Measurements from ENCODE around the gene TMEM273.

Gene TMEM273

GRCh38 chr10:49140304-49141177, 47.6 kb downstream of the TMEM273 start:
- Histone ChIP-seq H3K36me3 (ENCODE audit: insufficient read depth, low read length) (no peaks in the 10 kb centered on the region), H3K27ac (ENCODE audit: low read depth, low read length) (peak overlapping the region; percentile 92), H3K4me3 (ENCODE audit: low read depth, low read length) (peak overlapping the region; percentile 39; the same call in 1 of the 2 replicates), H3K79me2 (ENCODE audit: control insufficient read depth, insufficient read depth, low read length, unreplicated experiment) (no peaks in the 10 kb centered on the region), H2AFZ (ENCODE audit: low read length, unreplicated experiment) (peak overlapping the region; percentile 73), H3K27me3 (ENCODE audit: insufficient read depth, low read length) (peaks cover 8% of the 10 kb centered on the region; the same call in 1 of the 2 replicates), H3K4me1 (ENCODE audit: control insufficient read depth, insufficient read depth, low read length, unreplicated experiment) (peaks cover 29% of the 10 kb centered on the region)

- H3K4me1 ChIP-seq (ENCODE audit: control insufficient read depth, insufficient read depth, low read length, unreplicated experiment) = peaks cover 29% of the 10 kb centered on the region
- H3K4me3 ChIP-seq (ENCODE audit: low read depth, low read length) = no peak overlapping the region; the same call in 1 of the 2 replicates
- H3K27me3 ChIP-seq (ENCODE audit: insufficient read depth, low read length) = peaks cover 12% of the 10 kb centered on the region; the same call in 1 of the 2 replicates
- no peaks in the 10 kb centered on the region for H3K79me2 ChIP-seq (ENCODE audit: control insufficient read depth, insufficient read depth, low read length, unreplicated experiment)
- peak overlapping the region; percentile 92 for H3K27ac ChIP-seq (ENCODE audit: low read depth, low read length)
- peak overlapping the region; percentile 73 for H2AFZ ChIP-seq (ENCODE audit: low read length, unreplicated experiment)
- H3K36me3 ChIP-seq (ENCODE audit: insufficient read depth, low read length) = no peaks in the 10 kb centered on the region
Observed at GRCh38 chr10:49139846-49140195, 48.4 kb downstream of the TMEM273 start.

GRCh38 chr10:49139028-49139845, 49.0 kb downstream of the TMEM273 start:
- peak overlapping the region; percentile 13 for H2AFZ ChIP-seq (ENCODE audit: low read length, unreplicated experiment)
- H3K27ac ChIP-seq (ENCODE audit: low read depth, low read length) = peak overlapping the region; percentile 92
- H3K79me2 ChIP-seq (ENCODE audit: control insufficient read depth, insufficient read depth, low read length, unreplicated experiment) = no peaks in the 10 kb centered on the region
- H3K36me3 ChIP-seq (ENCODE audit: insufficient read depth, low read length) = no peaks in the 10 kb centered on the region
- H3K4me3 ChIP-seq (ENCODE audit: low read depth, low read length) = peak overlapping the region; percentile 6; the same call in 1 of the 2 replicates
- H3K4me1 ChIP-seq (ENCODE audit: control insufficient read depth, insufficient read depth, low read length, unreplicated experiment) = peaks cover 29% of the 10 kb centered on the region
- H3K27me3 ChIP-seq (ENCODE audit: insufficient read depth, low read length) = peaks cover 12% of the 10 kb centered on the region; the same call in 1 of the 2 replicates

- H2AFZ ChIP-seq (ENCODE audit: low read length, unreplicated experiment) = peak overlapping the region; percentile 13
Observed at GRCh38 chr10:49138361-49138891, 49.8 kb downstream of the TMEM273 start.

GRCh38 chr10:49136525-49136924, 51.7 kb downstream of the TMEM273 start:
- H2AFZ ChIP-seq (ENCODE audit: low read length, unreplicated experiment) = no peak overlapping the region
- peaks cover 29% of the 10 kb centered on the region for H3K4me1 ChIP-seq (ENCODE audit: control insufficient read depth, insufficient read depth, low read length, unreplicated experiment)
- no peak overlapping the region for H3K4me3 ChIP-seq (ENCODE audit: low read depth, low read length)
- H3K27ac ChIP-seq (ENCODE audit: low read depth, low read length) = no peak overlapping the region
- H3K36me3 ChIP-seq (ENCODE audit: insufficient read depth, low read length) = no peaks in the 10 kb centered on the region
- no peaks in the 10 kb centered on the region for H3K79me2 ChIP-seq (ENCODE audit: control insufficient read depth, insufficient read depth, low read length, unreplicated experiment)
- H3K27me3 ChIP-seq (ENCODE audit: insufficient read depth, low read length) = peaks cover 25% of the 10 kb centered on the region; the same call in 1 of the 2 replicates

More at GRCh38 chr10:49138361-49138891, 49.8 kb downstream of the TMEM273 start:
- Histone ChIP-seq H3K27ac (ENCODE audit: low read depth, low read length) (peak overlapping the region; percentile 92), H3K36me3 (ENCODE audit: insufficient read depth, low read length) (no peaks in the 10 kb centered on the region), H3K79me2 (ENCODE audit: control insufficient read depth, insufficient read depth, low read length, unreplicated experiment) (no peaks in the 10 kb centered on the region), H3K27me3 (ENCODE audit: insufficient read depth, low read length) (peaks cover 17% of the 10 kb centered on the region; the same call in 1 of the 2 replicates), H3K4me3 (ENCODE audit: low read depth, low read length) (no peak overlapping the region), H3K4me1 (ENCODE audit: control insufficient read depth, insufficient read depth, low read length, unreplicated experiment) (peaks cover 29% of the 10 kb centered on the region)

GRCh38 chr10:49135575-49136313, 52.4 kb downstream of the TMEM273 start:
- Histone ChIP-seq H3K4me3 (ENCODE audit: low read depth, low read length) (no peak overlapping the region), H3K4me1 (ENCODE audit: control insufficient read depth, insufficient read depth, low read length, unreplicated experiment) (peaks cover 24% of the 10 kb centered on the region), H2AFZ (ENCODE audit: low read length, unreplicated experiment) (no peak overlapping the region), H3K27ac (ENCODE audit: low read depth, low read length) (no peak overlapping the region), H3K27me3 (ENCODE audit: insufficient read depth, low read length) (peaks cover 30% of the 10 kb centered on the region; the same call in 1 of the 2 replicates), H3K79me2 (ENCODE audit: control insufficient read depth, insufficient read depth, low read length, unreplicated experiment) (no peaks in the 10 kb centered on the region), H3K36me3 (ENCODE audit: insufficient read depth, low read length) (no peaks in the 10 kb centered on the region)

- H3K27ac ChIP-seq (ENCODE audit: low read depth, low read length) = no peak overlapping the region
Observed at GRCh38 chr10:49134327-49134726, 53.9 kb downstream of the TMEM273 start.

GRCh38 chr10:49133706-49134248, 54.4 kb downstream of the TMEM273 start, which contains the start of gene FAM170B:
Gene FAM170B, minus strand, starts transcription at chr10:49134021. Its CDS starts 103 bp downstream, at chr10:49133918.
- no peak within 1 kb of the TSS for H3K4me3 ChIP-seq (ENCODE audit: low read depth, low read length)
- H3K36me3 ChIP-seq (ENCODE audit: insufficient read depth, low read length) = no peaks in the 10 kb centered on the region
- H3K4me1 ChIP-seq (ENCODE audit: control insufficient read depth, insufficient read depth, low read length, unreplicated experiment) = peaks cover 5% of the 10 kb centered on the region
- peaks cover 48% of the 10 kb centered on the region for H3K27me3 ChIP-seq (ENCODE audit: insufficient read depth, low read length)
- H2AFZ ChIP-seq (ENCODE audit: low read length, unreplicated experiment) = no peak within 1 kb of the TSS
- no peak within 1 kb of the TSS for H3K27ac ChIP-seq (ENCODE audit: low read depth, low read length)
- H3K79me2 ChIP-seq (ENCODE audit: control insufficient read depth, insufficient read depth, low read length, unreplicated experiment) = no peaks in the 10 kb centered on the region

More at GRCh38 chr10:49134327-49134726, 53.9 kb downstream of the TMEM273 start:
- H3K27me3 ChIP-seq (ENCODE audit: insufficient read depth, low read length) = peaks cover 42% of the 10 kb centered on the region
- no peaks in the 10 kb centered on the region for H3K36me3 ChIP-seq (ENCODE audit: insufficient read depth, low read length)
- no peaks in the 10 kb centered on the region for H3K79me2 ChIP-seq (ENCODE audit: control insufficient read depth, insufficient read depth, low read length, unreplicated experiment)
- no peak overlapping the region for H2AFZ ChIP-seq (ENCODE audit: low read length, unreplicated experiment)
- peaks cover 10% of the 10 kb centered on the region for H3K4me1 ChIP-seq (ENCODE audit: control insufficient read depth, insufficient read depth, low read length, unreplicated experiment)
- H3K4me3 ChIP-seq (ENCODE audit: low read depth, low read length) = no peak overlapping the region

- Histone ChIP-seq H3K36me3 (ENCODE audit: insufficient read depth, low read length) (no peaks in the 10 kb centered on the region), H3K4me1 (ENCODE audit: control insufficient read depth, insufficient read depth, low read length, unreplicated experiment) (no peaks in the 10 kb centered on the region), H3K4me3 (ENCODE audit: low read depth, low read length) (no peak overlapping the region), H3K27me3 (ENCODE audit: insufficient read depth, low read length) (peaks cover 58% of the 10 kb centered on the region), H3K79me2 (ENCODE audit: control insufficient read depth, insufficient read depth, low read length, unreplicated experiment) (no peaks in the 10 kb centered on the region), H2AFZ (ENCODE audit: low read length, unreplicated experiment) (no peak overlapping the region), H3K27ac (ENCODE audit: low read depth, low read length) (no peak overlapping the region)
Observed at GRCh38 chr10:49132362-49132737, 55.8 kb downstream of the TMEM273 start.

Data from ACC112 (cell line).